Liver (tissue), 9 donors: ENCODE data around the gene COG7. TPM values are rescaled to one million over a fixed set of nuclear protein-coding genes. Genes with fewer than 3 reads are reported as not detected.

Experiments used
- DNase-seq: peaks from one replicate; pipeline ENCODE4 v3.0.0-alpha.2; 2017; ENCODE audit warnings: low spot score
- H3K27ac ChIP-seq, 2 donors: one replicate each; pipeline ENCODE4 v1.7.0; 2013; ENCODE audit warnings: inconsistent platforms in 2 of 2, low read length in 2 of 2, control low read depth in 1 of 2, low read depth in 1 of 2, mild to moderate bottlenecking in 1 of 2
- H3K27me3 ChIP-seq, 4 donors: one replicate each; pipeline versions ENCODE4 v1.6.1 to v1.7.0; 2013; ENCODE audit warnings: low read length in 3 of 4, inconsistent platforms in 1 of 4, mild to moderate bottlenecking in 1 of 4, moderate library complexity in 1 of 4; ENCODE audit not compliant: control insufficient read depth in 4 of 4, insufficient read depth in 4 of 4
- H3K36me3 ChIP-seq, 4 donors: one replicate each; pipeline versions ENCODE4 v1.6.1 to v1.7.0; 2013; ENCODE audit warnings: low read length in 3 of 4, mild to moderate bottlenecking in 3 of 4, low read depth in 1 of 4, moderate library complexity in 1 of 4; ENCODE audit not compliant: control insufficient read depth in 4 of 4, insufficient read depth in 3 of 4
- H3K4me1 ChIP-seq, 4 donors: one replicate each; pipeline versions ENCODE4 v1.6.1 to v1.7.0; 2013; ENCODE audit warnings: low read length in 3 of 4, mild to moderate bottlenecking in 3 of 4, moderate library complexity in 1 of 4; ENCODE audit not compliant: control insufficient read depth in 4 of 4, insufficient read depth in 4 of 4
- H3K4me3 ChIP-seq, 3 donors: one replicate each; pipeline versions ENCODE4 v1.6.1 to v1.7.0; 2013; ENCODE audit warnings: low read length in 3 of 3, control low read depth in 1 of 3, low read depth in 1 of 3, mild to moderate bottlenecking in 1 of 3
- H3K9ac ChIP-seq, 2 donors: one replicate each; pipeline ENCODE4 v1.7.0; 2013; ENCODE audit warnings: low read length in 2 of 2, mild to moderate bottlenecking in 2 of 2, moderate library complexity in 2 of 2, control low read depth in 1 of 2, low read depth in 1 of 2
- H3K9me3 ChIP-seq, 4 donors: one replicate each; pipeline versions ENCODE4 v1.6.1 to v1.7.0; 2013; ENCODE audit warnings: low read length in 3 of 4; ENCODE audit not compliant: control insufficient read depth in 4 of 4
- ATF3 ChIP-seq: IDR thresholded peaks from 2 replicates; pipeline ENCODE4 v1.6.1; 2016; ENCODE audit warnings: antibody characterized with exemption
- CTCF ChIP-seq: fragments of 150-350 bp; IDR thresholded peaks from 2 replicates; pipeline ENCODE4 v1.5.1; 2017; ENCODE audit warnings: improper control_type of control experiment, low read depth, low read length; ENCODE audit not compliant: missing input control
- EGR1 ChIP-seq, 2 donors: IDR thresholded peaks; 2 replicates each; pipeline ENCODE4 v1.6.1; 2016 to 2018; ENCODE audit warnings: antibody characterized with exemption in 2 of 2, low read depth in 2 of 2
- FOXA1 ChIP-seq: IDR thresholded peaks from 2 replicates; pipeline ENCODE4 v1.6.1; 2016; ENCODE audit warnings: antibody characterized with exemption
- FOXA2 ChIP-seq: IDR thresholded peaks from 2 replicates; pipeline ENCODE4 v1.6.1; 2016; ENCODE audit warnings: antibody characterized with exemption
- GABPA ChIP-seq, 2 donors: IDR thresholded peaks in 1 of 2; conservative IDR thresholded peaks in 1 of 2; 2 replicates each; pipeline ENCODE4 v1.6.1; 2016; ENCODE audit warnings: antibody characterized with exemption in 2 of 2, mild to moderate bottlenecking in 1 of 2, moderate library complexity in 1 of 2
- HNF4A ChIP-seq, 2 donors: conservative IDR thresholded peaks; 2 replicates each; pipeline ENCODE4 v1.6.1; 2016; ENCODE audit warnings: antibody characterized with exemption in 2 of 2, mild to moderate bottlenecking in 2 of 2
- HNF4G ChIP-seq: IDR thresholded peaks from 2 replicates; pipeline ENCODE4 v1.6.1; 2016; ENCODE audit warnings: antibody characterized with exemption
- JUND ChIP-seq, 2 donors: IDR thresholded peaks; 2 replicates each; pipeline ENCODE4 v1.6.1; 2016; ENCODE audit warnings: antibody characterized with exemption in 2 of 2
- MAX ChIP-seq: IDR thresholded peaks from 2 replicates; pipeline ENCODE4 v1.6.1; 2016; ENCODE audit warnings: antibody characterized with exemption
- NR2F2 ChIP-seq: IDR thresholded peaks from 2 replicates; pipeline ENCODE4 v1.6.1; 2016; ENCODE audit warnings: antibody characterized with exemption
- RAD21 ChIP-seq, 2 donors: IDR thresholded peaks; 2 replicates each; pipeline ENCODE4 v1.6.1; 2016; ENCODE audit warnings: antibody characterized with exemption in 2 of 2, mild to moderate bottlenecking in 2 of 2
- REST ChIP-seq: IDR thresholded peaks from 2 replicates; pipeline ENCODE4 v1.6.1; 2016; ENCODE audit warnings: antibody characterized with exemption, mild to moderate bottlenecking
- RXRA ChIP-seq, 2 donors: IDR thresholded peaks; 2 replicates each; pipeline ENCODE4 v1.6.1; 2017 to 2018; ENCODE audit warnings: antibody characterized with exemption in 2 of 2, mild to moderate bottlenecking in 1 of 2
- SP1 ChIP-seq: IDR thresholded peaks from 2 replicates; pipeline ENCODE4 v1.6.1; 2018; ENCODE audit warnings: antibody characterized with exemption, mild to moderate bottlenecking
- TAF1 ChIP-seq: conservative IDR thresholded peaks from 2 replicates; pipeline ENCODE4 v1.6.1; 2016; ENCODE audit warnings: antibody characterized with exemption, mild to moderate bottlenecking
- YY1 ChIP-seq: IDR thresholded peaks from 2 replicates; pipeline ENCODE4 v1.6.1; 2016; ENCODE audit warnings: antibody characterized with exemption, mild to moderate bottlenecking
- ZBTB33 ChIP-seq: IDR thresholded peaks from 2 replicates; pipeline ENCODE4 v1.6.1; 2016; ENCODE audit warnings: antibody characterized with exemption
- WGBS: extraction: QIAGEN DNeasy Blood & Tissue Kit; methylation state at CpG from one replicate; pipeline ENCODE4 v1.1.7; 2013; 5-methylcytosine and 5-hydroxymethylcytosine counted together
- polyA plus RNA-seq, 2 donors: library from polyadenylated mRNA; stranded (reverse) in 1 of 2; unstranded in 1 of 2; fragments of 200-250 nt in 1 of 2; fragments of >200 nt in 1 of 2; fragmentation: Nextera tagmentation in 1 of 2; extraction: Ambion mirVana in 1 of 2; gene quantifications; one replicate each; pipeline versions ENCODE4 v1.2.1 to v1.2.3, GENCODE V29; 2013 to 2015
- total RNA-seq, 2 donors: library from RNA; depleted of rRNA; stranded (reverse); fragments of >200 nt; gene quantifications; one replicate each; pipeline ENCODE4 v1.2.3, GENCODE V29; 2014
- donor health status: healthy.
- donor health status: healthy.
- donor health status: healthy.
- donor health status: healthy.
- donor health status: healthy.

Gene COG7
- total and polyA plus RNA-seq, 4 donors = 5.1 to 11.4 (median 6.6) TPM

GRCh38 chr16:23389201-23389600 lies 63.8 kb downstream of the COG7 start:
- no peaks in the 10 kb centered on the region for H3K27me3 ChIP-seq
- H3K9me3 ChIP-seq = no peaks in the 10 kb centered on the region
- H3K4me1 ChIP-seq = no peaks in the 10 kb centered on the region
- H3K9ac ChIP-seq = no peak overlapping the region
- no peak overlapping the region for H3K27ac ChIP-seq
- 98% methylated on average over 5 of the region's 5 CpGs for WGBS
- H3K36me3 ChIP-seq = peaks cover 5 to 39% (median 19%) of the 10 kb centered on the region in 4 donors
- H3K4me3 ChIP-seq = no peak overlapping the region
- TF ChIP-seq FOXA2 (no peak), ZBTB33 (no peak), NR2F2 (no peak), RXRA (IDR thresholded peaks at IDR 0.05) (no peak), HNF4A (conservative IDR thresholded peaks at IDR 0.05) (no peak), CTCF (no peak), GABPA (IDR thresholded peaks at IDR 0.05 in 1 of 2, conservative IDR thresholded peaks at IDR 0.05 in 1 of 2) (no peak), EGR1 (IDR thresholded peaks at IDR 0.05; ENCODE audit: low read depth in 2 of 2) (no peak), MAX (no peak), REST (no peak), JUND (IDR thresholded peaks at IDR 0.05) (no peak), TAF1 (no peak), RAD21 (IDR thresholded peaks at IDR 0.05) (no peak), FOXA1 (no peak)
- DNase-seq = no peak

- WGBS = 91% methylated on average over 15 of the region's 15 CpGs
- H3K27me3 ChIP-seq = no peaks in the 10 kb centered on the region
- peaks cover 5 to 39% (median 19%) of the 10 kb centered on the region in 4 donors for H3K36me3 ChIP-seq
- no peaks in the 10 kb centered on the region for H3K9me3 ChIP-seq
- DNase-seq = no peak
- H3K4me3 ChIP-seq = no peak overlapping the region
- no peaks in the 10 kb centered on the region for H3K4me1 ChIP-seq
- H3K9ac ChIP-seq = no peak overlapping the region
- H3K27ac ChIP-seq = no peak overlapping the region
- TF ChIP-seq TAF1 (no peak), GABPA (IDR thresholded peaks at IDR 0.05 in 1 of 2, conservative IDR thresholded peaks at IDR 0.05 in 1 of 2) (no peak), ZBTB33 (no peak), FOXA1 (no peak), MAX (no peak), RAD21 (IDR thresholded peaks at IDR 0.05) (no peak), EGR1 (IDR thresholded peaks at IDR 0.05; ENCODE audit: low read depth in 2 of 2) (no peak), SP1 (no peak), ATF3 (no peak), NR2F2 (no peak), FOXA2 (no peak), RXRA (IDR thresholded peaks at IDR 0.05) (no peak), HNF4G (no peak), CTCF (no peak), JUND (IDR thresholded peaks at IDR 0.05) (no peak), YY1 (no peak)
Measured at GRCh38 chr16:23388786-23389185, 64.2 kb downstream of the COG7 start.
